Hematopoietic multipotent progenitor cell treated with erythropoietin and hydrocortisone succinate and interleukin-3 and kit ligand, for 4 days (in vitro differentiated cells): ENCODE measurements around the gene FOXP1.

Experiments
- DNase-seq: peaks from one replicate; pipeline ENCODE4 v3.0.0-alpha.2; 2015

FOXP1 gene

DNA sequence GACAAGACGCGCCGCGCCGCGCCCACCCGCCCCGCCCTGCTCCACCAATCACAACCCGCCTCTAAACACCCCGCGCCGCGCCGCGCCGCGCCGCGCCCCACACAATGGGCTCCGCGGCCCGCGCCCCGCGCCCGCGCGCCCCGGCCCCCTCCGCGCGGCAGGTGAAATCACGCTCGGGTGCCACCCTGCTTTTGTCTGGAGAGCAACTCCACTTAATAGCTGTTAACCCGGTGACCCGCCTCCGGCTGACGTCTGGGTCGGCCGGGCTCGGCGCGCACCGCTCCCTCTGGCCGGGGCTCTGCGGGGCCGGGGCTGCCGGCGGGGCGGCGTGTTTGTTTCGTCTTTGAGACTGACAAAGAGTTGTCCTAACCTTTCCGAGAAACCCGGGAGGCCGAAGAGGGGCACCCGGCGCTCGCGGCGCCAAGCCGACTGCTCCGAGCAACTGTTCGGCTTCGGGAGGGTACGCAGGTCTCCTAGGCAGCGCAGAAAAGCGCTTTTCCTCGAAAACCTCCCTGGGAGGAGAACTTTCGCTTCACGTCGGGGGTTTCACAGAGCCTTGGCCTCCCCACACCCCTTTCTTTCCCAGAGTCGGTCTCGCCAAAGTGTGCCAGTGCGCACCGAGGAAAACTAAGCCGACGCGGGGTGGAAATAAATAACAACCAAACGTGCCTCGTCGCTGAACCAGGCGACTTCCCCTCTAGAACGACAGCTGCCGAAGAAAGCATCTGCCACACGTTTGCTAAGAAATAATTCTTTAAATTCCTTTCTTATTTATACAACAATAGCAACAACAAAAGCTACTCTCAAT lies 518.4 kb downstream of the FOXP1 start:
- DNase-seq: peak; percentile 69

DNA sequence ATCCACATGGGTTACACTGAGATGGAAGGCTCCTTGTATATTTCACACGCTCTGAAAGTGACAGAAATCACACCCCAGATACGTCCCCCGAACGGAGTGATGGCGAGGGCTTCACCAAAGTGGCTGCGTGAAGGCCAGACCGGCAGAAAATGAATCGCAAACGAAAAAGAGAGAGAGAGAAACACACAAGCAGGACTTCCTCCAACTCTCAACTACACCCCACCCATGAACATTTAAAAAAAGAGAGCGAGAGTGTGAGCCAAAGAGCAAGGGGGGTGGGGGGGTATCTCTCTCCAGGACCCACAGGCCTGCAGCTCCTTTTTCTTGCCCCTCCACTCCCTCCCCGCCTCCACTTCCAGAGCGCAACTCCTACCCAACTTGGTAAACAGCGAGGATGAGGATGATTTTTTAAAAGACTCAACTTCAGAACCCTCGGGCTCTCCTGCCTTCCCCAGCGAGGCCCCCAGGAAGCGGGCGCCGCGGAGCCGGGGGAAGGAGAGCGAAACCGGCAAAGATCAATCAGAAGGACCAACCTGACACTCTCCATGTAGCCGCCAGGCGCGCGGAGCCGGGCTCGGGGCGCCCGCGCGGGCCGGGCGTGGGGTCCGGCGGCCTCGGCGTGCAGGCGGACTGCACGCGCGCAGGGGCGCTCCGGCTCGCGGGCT lies 519.1 kb downstream of the FOXP1 start:
- DNase-seq: peak; percentile 76

DNA sequence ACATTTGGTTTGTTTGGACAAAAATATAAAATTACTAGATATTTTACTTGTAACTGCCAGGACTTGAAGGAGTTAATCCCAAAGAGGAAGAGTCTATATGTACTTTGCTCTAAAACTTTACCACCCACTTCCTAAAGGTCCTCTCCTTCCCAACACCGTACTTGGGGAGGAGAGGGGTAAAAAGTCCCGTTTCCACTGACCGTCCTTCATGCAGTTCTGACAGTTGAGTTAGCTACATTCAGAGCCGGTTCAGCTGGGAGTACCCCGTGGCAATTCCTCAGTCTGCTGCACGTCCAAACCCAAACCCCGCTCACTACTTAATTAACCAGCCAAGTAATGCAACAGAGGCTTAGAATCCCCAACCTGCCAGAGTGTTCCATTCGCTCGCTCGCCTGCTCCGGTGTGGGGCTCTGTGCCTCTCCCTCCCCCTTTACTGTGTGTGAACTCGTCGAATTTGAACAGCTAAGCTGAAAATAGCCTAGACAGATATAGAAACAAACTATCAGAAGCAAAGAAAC lies 519.7 kb downstream of the FOXP1 start:
- peak; percentile 42 for DNase-seq

DNA sequence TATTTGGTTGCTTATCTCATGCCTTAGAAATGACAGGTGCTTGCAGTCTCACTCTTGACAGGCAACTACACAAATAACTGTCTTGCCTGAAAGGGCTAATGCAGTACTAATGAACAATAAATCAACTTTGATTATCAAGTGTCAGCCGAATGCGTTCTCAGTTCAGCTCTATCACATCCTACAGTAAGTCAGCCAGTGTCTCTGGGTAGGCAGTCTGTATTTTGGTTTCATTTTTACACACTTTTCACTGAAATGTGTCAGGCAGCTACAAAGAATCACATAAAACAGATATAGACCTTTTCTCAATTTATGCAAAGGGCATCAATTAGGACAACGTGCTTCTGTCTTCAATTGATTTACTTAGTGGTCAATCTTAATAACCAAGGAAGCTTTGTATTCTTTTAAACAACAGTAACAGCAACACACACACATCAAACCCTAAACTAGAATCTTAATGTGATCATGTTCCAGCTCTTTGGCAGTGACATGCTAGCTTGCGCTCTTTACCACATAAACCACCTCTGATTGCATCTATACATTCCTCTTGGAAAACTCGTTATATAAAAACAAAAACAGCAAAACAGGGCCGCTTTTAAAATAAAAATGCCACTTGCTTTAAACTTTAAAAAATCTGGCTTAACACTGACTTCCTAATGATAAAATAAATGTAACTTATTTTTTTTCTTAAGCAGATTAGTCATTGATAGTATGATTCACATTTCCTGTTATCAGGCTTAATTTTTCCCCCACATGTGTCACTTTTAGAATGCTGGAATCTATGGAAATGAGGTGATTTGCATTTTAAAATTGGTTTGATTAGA lies 520.4 kb downstream of the FOXP1 start:
- peak; percentile 43 for DNase-seq

DNA sequence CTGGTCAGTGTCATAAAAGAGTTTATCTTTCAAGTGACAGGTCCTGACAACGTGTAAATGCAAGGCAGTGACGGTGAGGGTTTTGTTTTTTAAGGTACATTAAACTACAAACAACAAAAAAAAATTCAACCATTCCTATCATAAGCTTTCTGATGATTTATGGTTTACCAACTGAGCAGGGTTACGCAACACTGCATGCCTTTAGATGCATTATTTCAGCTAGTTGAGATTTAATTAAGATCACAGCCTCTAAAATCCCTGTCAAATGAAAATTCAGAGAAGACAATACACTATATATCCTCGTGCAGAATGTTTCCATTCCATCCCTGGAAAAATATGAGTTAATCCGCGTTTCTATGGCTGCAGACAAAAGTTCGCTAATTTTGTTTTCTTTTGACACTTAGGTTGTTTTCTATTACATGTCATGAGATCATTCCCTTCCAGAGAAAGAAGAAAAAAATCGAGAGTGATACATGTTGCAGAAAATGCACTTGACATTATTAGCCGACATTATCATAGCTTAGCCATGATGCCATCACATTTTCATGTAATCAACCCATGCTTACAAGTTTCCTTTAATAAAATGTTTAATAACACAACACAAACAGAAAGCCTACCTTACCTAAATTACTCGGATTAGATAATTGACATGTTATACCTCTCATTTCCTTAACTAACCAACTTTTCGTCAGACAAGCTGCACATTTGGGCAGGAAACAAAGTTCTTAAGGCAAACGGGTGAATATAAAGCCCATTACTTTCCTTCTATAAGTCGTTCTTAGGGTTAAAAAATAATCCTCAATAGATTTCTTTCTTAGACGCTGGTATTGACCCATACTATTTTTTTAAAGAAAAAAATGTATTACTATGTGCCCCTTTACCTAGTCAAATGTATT lies 521.2 kb downstream of the FOXP1 start:
- DNase-seq: peak; percentile 44

DNA sequence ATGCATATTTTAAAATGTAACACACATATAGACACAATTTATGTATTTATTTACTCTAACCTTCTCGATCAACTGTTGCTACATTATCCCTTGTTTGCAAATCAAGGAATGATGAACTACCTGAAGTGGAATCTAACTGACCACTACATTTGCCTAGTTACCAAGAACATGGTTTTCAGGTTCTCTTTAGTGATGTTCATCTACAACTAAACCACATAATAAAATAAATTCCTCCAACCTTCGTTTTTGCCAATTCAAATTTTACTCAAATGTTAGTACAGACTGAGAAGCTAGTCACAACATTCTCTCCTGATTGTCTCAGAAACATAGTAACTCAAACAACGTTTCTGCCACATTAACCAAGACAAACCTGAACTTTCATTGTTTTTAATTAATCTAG lies 521.9 kb downstream of the FOXP1 start:
- DNase-seq: no peak

DNA sequence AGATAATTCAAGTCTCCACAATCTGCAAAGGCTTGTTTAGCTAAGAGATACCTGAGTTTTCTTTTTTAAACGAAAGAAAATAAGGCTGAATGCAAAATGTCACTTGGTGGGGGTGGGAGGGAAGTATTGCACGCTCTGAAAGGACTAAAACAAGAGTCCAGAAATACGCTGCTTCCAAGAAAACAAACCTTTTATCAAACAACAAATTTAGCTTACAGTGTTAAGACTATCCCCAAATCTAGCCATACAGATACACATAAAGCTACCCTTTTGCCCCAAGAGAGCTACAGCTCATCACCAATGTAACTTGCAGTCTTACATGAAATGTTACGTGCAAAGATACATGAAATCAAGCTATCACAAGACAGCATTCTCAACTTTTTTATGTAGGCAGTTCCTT lies 522.5 kb downstream of the FOXP1 start:
- no peak for DNase-seq

DNA sequence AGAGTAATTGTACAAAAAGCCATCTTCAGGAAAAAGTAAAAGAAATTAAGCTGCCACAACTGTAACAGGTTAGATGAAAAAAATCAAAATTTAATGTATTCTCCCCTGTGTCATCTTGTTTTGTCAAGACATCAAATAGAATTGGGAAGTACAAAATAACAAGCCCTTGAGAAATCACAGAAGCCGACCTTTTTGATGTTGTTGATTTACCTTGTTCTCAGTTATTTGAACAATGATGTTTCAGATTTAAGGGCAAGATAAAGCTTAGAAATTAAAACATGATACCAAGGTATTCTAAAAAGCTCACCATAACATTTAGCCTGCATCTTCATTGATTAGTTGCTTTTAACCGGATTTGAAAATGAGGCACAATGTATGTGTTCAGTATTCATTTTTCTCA lies 523.0 kb downstream of the FOXP1 start:
- DNase-seq: no peak

DNA sequence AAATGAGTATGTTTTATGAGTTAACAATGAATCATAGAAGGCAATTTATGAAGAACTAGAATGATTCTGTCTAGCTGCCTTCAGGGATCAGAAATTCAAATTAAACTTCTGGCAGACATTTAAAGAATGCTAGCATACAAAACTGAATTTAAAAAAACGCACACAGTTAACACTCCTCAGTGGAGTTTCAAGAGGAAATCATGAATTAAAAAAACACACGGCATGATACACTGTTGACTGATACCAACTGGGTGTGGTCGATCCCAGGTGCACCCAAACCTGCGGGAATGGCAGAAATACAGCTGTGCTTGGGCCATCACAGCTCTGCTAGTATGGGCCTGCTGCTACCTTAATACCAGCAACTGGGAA lies 526.0 kb downstream of the FOXP1 start:
- DNase-seq: no peak

DNA sequence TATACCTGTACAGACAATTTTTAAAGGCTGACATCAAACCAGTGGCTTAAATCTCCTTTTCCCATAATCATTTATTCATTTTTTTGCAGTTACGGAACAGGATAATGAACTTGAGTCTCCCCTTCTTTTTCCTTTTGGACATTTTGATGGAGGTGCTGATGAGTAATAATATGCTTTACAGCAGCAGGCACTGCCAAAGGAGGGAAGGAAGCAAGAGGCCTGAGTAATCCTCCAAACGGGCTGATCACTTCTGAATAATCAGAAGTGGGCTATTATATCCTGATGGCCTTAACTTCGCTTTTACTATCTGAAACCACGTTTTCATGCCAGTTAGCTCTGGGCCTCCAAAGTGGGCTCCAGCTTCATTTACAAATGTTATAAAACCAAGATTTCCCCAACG lies 527.2 kb downstream of the FOXP1 start:
- no peak for DNase-seq

DNA sequence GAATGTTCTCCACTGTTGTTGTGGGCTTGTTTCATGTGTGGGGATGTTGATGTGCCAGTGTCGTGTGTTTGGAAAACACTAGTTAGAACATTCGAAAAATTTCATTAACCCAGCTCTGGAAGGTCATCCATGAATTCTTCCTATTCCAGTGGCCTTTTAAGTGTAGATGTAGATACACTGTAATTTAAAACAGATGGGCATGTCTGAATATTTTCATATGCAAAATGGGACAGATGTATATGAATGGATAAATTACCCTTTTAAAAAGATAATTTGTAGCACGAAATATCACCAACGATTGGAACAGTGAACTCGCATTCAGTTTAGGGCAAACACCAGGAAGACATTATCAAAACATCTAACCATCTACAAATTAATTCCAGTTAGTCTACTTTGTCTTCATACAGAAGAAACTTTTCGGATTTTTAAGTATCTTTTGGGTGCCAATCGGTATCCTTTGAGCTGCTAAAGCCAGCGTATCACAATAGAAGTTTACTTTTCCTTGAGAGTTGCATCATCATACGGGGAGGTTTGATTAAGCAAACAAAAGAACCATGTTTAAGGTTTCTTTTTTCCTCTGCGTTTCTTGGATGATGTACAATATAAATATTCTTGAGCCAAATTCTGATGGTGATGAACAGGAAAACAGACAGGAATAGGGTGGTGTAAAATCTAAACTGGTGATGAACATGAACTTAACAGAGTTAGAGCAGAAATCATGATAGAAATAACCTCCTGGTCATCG lies 528.1 kb downstream of the FOXP1 start:
- DNase-seq: no peak

DNA sequence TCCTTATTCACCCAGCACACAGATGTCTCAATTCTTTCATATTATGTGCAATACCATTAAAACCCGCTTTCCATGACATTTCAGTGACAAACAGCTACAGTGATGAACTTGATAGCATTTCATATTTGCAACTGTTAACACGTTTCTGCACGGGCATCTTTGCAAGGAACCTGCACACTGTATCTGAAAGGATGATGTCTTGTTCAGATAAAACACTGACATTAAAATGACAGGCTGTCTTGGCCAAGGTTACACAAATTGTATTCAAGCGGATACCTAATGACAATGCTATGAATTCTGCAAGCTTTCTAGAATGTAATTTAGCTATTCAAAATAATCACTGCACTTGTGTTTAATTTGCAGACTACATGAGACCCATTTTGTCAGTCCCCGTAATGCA lies 529.2 kb downstream of the FOXP1 start:
- no peak for DNase-seq

DNA sequence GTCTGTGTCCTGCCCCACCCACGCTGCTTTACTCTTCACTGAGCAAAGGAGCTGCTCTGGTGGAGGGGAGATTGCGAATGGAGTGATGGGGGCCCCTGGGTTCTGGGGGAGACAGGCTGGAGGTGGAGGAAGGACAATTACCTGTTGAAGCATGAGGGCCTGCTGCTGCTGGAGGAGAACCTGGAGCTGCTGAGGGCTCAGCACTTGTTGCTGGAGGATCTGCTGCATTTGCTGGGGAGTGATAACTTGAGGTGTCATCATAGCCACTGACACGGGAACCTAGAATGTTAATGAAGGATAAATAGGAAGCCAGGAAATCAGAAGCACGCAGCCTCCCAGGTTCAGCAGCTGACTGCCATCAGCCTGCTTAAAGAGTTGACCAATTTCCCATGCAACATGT lies 530.0 kb downstream of the FOXP1 start:
- no peak for DNase-seq

DNA sequence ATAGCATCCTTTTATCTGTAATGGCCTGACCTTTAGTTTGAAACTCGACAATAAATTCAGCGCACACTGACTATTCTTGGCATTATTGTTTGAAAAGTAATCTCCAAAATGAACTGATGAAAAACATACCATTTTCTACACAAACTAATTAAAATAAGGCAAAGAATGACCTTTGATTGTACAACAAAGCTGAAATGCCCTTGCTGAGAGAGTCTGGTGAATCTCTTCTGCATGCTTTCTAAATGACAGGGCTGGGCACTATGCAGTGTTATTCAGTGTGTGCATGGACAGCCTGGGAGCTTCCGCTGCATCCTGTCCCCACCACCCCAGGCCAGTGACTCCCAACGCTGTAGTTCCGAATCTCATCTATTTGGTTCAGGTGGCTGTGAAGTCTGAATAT lies 530.8 kb downstream of the FOXP1 start:
- no peak for DNase-seq

DNA sequence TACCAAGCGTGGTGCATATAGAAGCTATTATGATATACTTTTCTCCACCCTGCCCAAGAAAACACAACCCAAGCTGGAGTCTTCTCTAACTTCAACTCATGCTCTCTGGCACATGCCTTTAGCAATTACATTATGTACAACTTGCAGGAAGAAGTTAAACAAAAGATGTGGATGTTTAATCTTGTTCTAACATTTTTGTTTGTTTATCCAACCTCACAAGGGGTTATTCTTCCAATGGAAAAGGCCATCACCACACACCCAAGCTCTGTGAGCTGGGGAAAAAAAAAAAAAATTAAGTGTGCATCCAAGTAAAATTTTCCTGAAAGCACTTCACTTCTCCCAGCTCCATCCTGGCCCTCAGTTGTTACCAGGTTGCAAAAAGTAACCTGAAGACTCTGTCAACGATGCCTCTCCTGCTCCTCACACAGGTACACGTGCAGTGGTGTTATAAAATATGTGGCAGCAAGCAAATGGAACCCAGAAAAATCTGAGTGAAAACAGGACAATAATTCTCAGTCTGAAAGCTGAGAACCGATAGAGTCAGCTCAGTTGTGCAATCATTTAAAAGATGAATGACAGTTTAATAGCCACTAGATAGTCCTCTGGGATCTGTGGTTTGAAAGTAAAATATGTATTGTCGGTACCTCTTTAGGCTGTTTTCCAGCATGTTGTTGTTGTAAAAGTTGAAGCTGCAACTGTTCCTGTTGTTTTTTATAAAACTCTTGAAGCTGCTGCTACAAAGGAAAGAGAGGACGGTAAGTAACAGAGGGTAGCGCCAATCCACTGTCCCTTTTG lies 531.4 kb downstream of the FOXP1 start:
- no peak for DNase-seq

DNA sequence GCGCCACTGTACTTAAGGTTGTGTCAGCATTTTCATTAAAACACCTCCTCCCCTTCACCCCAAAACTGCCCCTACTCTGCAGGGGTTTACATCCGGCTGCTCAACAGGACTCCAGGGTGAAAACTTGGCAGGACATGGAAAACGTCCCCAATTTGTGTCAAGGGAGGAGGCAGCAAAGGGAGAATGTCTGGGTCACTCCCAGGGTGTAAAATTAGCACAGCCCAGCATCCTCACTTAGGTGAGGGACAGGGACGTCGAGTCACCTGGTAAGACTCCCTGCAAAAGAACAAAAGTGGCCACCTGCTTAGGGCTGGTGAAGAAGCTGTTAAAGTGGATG lies 532.3 kb downstream of the FOXP1 start:
- no peak for DNase-seq

DNA sequence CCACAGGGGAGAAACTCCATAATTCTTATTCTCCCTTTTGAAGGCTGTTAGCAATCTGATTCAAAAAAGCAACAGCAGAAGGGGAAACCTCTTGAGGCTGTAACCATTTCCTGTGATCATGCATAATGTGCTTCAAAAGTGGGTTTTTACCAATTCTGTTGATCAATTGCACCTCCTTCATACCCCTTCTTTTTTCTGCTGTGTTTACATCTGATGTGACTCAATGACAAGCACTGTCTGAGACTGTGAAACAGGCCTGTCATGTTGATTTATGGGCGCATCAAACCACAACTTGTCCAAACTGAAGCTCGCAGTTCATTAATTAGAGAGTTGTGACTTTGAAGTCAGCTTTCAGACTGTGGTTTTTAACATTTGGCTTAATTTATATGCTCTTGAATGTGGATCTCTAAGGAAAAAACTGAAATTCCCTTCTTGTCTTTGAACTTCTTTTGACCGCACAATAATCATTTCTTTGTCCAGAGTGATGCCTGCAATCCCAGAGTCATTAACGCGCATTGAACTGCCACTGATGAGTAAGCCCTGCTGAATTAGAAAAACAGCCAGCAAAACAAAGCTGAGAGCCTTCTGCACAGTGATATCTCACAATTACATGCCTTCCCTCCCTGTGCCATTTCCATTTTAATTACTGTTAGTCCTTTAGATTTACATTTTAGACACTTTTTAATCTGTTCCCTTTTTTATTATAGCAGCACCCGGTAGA lies 532.8 kb downstream of the FOXP1 start:
- peak; percentile 78 for DNase-seq

DNA sequence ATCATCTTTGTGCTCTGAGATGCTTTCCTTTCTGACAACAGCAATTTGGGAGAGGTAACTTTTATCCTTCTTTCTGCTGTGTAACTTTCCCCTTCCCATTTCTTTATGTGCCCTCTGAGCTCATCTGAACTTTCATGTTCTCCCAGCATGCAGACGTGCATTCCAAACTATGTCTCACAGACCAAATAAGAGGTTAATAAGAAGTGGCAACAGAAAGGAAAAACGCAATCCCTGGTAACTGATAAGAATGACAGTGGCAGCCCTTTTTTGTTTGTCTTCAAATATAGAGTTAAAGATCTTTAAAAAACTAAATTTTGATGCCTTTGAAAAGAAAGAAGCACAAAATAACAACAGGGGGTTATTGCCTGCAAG lies 533.4 kb downstream of the FOXP1 start:
- peak; percentile 16 for DNase-seq

DNA sequence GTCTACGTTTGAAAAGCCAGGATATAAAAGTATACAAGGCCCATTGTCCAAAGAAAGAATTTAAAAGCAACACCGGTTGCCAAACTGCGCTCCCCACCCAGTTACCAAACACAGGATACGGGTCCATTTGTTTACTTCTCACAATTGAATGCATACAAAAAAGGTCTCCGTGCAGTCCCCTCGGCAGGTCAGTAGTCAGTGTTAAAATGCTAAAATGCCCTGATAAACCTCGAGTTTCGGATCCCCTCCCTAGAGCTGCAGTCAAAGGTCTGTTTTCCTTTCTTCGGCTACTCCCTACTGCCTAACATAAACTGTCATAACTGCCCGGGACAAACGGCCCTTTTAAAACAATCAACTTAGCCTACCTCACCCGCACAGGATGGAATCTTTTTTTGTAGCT lies 534.6 kb downstream of the FOXP1 start:
- no peak for DNase-seq
